ENCODE measurements around the gene SERPINE2. TPM values are rescaled to one million over a fixed set of nuclear protein-coding genes. Genes with fewer than 3 reads are reported as not detected.
"Not testable (repeated sequence)": the region's sequence is repeated elsewhere in the genome, so short reads cannot be mapped to it uniquely, and the experiment has no call there.

SERPINE2 gene
- total RNA-seq, 1 donor from 2014 or later: 10.9 TPM

GRCh38 chr2:224016963-224017362, 22.1 kb downstream of the SERPINE2 start:
- no peak for DNase-seq (ENCODE audit: low spot score)

DNA sequence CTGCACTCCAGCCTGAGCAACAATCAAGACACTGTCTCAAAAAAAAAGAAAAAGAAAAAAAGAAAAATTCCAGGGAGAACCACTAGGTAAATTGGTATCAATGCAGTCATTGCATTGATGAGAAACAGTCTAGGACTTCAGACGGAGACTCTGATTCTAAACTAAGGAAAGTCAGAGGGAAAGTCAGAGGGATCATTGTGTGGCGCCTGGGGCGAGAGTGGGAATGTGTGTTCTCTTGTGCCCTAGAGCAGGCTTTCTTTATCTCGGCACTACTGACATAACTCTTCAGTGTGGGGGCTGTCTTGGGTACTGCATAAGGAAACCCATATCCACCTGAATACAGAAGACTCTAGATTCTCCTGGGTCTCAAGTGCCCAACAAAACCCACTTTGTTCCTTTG, 24.8 kb downstream of the SERPINE2 start:
- no peak for DNase-seq (ENCODE audit: low spot score)

DNA sequence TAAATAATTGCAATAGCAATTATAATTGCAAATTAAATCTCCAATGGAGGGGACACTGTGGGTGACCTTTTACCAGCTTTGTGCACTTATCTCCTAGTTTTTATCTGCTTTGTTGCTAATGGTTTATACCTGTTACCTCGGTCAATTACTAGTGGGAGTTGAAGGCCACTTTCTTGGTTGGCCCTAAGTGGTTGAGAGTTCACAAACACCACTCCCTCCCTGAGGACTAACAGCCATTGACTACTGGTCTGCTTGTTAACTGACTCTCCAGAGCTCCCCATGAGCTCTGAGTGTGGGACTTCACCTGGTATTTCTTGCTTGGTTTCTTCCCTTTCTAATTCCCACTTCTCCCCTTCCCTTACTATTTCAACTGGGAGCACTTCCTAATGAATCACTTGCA, 27.2 kb downstream of the SERPINE2 start:
- DNase-seq (ENCODE audit: low spot score): no peak

DNA sequence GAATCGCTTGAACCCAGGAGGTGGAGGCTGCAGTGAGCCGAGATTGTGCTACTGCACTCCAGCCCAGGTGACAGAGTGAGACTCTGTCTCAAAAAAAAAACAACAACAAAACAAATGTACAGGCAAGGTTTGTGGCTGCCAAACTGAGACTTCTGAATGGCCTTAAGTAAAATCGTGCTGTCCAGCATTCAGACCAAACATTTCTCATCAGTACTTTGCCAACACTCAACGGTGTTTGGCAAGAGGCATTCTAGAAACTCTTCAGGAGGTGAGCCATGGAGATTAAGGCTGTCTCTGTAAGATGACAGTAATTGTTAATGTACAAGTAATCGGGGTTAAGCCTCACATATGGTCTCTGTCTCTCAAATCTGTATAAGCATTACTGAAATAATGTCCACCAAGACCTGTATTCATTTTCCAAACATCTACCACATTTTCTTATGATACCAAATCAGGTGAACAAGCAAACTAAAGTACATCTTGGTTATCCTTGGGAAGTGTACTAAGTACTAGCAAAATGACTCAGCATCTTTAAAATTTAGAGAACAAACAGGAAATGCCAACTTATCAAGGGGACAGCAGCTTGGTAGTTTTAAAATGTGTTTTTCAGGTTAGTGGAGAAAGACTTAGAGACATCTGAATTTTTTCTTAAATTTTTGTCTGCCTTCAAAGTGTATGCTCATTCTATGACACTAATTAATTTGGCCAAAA, 29.3 kb downstream of the SERPINE2 start:
- no peak for DNase-seq (ENCODE audit: low spot score)

GRCh38 chr2:224008702-224009261, 30.3 kb downstream of the SERPINE2 start:
- DNase-seq (ENCODE audit: low spot score): no peak

- DNase-seq (ENCODE audit: low spot score): no peak
These were observed 34.9 kb downstream of the SERPINE2 start for GRCh38 chr2:224004105-224004695.

- DNase-seq (ENCODE audit: low spot score): not testable (repeated sequence)
These were observed 38.4 kb downstream of the SERPINE2 start for GRCh38 chr2:224000662-224001061.

- no peak for DNase-seq (ENCODE audit: low spot score)
These were observed 39.2 kb downstream of the SERPINE2 start for GRCh38 chr2:223999862-224000261.

DNA sequence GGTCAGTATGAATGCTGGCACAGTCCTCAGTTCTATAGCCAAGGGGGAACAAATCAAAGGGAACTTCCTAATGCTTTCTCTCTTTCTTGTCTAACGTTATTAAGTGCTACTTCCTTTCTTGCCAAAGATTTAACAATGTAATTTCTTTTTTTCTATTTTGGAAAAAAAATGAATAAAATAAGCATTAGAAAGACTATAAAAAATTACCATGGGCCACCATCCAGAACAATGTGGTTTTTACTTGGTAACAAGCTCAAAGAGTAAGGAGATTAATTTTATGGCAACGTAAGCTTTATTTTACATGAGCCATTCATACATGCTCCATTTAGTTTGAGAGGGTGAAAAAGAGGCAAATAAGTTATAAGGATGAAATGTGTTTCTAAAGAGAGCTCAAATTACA, 40.1 kb downstream of the SERPINE2 start:
- no peak for DNase-seq (ENCODE audit: low spot score)

DNA sequence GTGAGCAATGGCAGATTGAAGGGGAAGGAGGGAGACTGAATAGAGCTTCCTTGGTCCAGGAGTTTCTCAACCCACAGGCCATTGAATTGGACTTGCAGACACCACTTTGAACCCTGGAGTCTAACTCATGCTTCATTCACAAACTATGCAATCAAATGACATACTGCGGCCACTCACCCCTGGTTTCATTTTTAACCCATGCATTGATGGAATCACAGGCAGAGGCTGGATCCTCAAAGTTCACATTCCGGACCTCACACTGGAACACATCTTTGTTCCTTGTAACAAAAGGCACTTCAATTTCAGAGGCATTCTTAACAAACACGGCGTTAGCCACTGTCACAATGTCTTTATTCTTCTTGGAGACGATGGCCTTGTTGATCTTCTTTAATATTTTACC, 41.1 kb downstream of the SERPINE2 start:
- DNase-seq (ENCODE audit: low spot score): no peak

DNA sequence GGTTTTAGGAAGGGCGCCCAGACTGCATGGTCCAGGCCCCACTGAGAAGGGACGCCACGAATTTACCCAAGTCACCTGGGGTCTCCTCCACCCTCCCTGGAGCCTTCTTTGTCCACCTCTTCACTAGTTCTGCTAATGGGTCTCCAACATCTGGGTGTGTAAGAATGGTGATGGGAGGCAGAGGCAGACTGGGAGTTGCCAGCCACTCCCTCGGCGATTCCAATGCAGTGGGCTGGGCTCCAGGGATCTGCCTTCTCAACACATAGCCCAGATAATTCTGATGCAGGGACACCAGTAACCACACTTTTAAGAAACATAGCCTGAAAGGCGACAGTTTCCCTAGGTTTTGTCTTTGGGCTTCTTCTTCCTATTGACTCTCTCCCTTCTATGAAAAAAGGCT, 42.7 kb downstream of the SERPINE2 start:
- no peak for DNase-seq (ENCODE audit: low spot score)

- no peak for DNase-seq (ENCODE audit: low spot score)
These were observed 43.5 kb downstream of the SERPINE2 start for GRCh38 chr2:223995569-223995968.

- no peak for DNase-seq (ENCODE audit: low spot score)
These were observed 44.4 kb downstream of the SERPINE2 start for GRCh38 chr2:223994562-223995162.

DNA sequence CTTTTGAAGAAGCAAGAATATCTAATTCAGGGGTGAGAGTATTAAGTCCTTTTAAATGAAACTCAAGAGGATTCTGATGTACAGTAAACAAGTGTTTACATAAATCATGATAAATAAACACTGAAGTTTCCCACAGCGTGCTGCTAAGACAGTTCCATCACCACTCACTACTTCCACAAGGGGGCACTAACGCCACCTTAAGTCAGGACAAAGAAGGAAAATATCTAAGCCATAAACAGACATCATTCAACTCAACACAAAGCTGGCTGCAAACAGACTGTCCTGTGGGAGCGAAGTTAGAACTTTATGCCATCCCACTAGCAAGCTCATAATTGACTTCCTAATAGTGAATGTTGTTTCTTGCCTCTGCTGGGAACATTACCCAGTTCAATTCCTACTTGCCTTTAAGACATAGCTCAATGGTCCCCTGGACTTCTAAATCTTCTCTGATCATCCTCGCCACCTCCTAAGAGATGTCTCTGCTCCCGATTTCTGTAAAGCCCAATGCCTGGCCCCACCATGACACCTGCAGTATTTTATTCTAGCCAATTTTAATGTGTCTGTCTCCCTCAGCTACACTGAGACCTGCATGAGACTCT, 45.4 kb downstream of the SERPINE2 start:
- DNase-seq (ENCODE audit: low spot score): peak; percentile 57

GRCh38 chr2:223991611-223992010, 47.5 kb downstream of the SERPINE2 start:
- DNase-seq (ENCODE audit: low spot score): no peak

DNA sequence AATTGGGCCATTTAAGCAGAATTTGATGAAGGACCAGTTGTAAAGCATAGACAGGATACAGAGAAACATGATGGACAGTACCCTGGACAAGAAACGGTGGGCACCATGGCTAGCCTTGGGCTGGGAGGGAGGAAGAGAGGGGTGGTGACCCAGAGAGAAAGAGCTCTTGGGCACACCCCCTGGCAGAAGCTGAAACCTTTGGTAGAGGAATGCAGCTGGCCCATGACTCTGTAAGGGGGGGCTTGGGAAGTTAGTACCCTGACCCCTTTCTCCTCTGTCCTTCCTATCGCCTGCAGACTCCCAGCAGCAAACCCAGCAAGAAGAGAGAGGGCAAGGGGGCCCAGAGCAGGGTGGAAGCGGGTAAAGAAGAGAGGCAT, 49.2 kb downstream of the SERPINE2 start:
- no peak for DNase-seq (ENCODE audit: low spot score)

DNA sequence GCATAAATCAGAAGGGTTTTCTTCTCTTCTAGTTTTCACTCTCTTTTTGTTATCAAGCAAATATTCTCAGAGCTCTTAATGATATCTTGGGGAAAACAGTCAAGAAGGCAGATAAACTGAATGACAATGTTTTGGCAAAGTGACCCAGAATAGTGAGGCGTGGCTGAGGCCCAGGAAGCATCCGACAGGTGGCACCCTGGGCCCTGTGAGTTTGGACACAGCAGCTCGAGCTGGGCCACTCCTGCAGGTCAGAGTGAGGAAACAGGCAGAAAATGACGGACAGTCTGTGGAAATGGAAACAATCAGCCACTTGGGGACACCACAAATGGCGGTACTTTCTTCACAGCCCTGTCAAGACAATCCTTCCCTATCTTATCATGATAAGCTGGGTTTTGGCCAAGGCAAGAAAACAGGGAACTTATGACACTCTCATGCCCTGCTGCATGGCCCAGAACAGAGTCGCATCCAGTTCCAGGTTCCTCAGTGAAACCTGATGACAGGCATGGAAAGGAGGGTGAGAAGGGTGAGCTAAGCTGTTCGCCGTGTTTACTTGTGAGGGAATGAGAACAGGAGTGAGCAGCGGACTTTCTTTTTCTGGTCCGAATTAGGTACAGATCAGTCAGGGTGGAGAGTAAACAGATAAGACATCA, 49.8 kb downstream of the SERPINE2 start:
- no peak for DNase-seq (ENCODE audit: low spot score)

GRCh38 chr2:223981241-223981640, 57.8 kb downstream of the SERPINE2 start:
- DNase-seq (ENCODE audit: low spot score): no peak

- DNase-seq (ENCODE audit: low spot score): no peak
These were observed 58.3 kb downstream of the SERPINE2 start for GRCh38 chr2:223980803-223981202.

- no peak for DNase-seq (ENCODE audit: low spot score)
These were observed 58.7 kb downstream of the SERPINE2 start for GRCh38 chr2:223980397-223980735.

DNA sequence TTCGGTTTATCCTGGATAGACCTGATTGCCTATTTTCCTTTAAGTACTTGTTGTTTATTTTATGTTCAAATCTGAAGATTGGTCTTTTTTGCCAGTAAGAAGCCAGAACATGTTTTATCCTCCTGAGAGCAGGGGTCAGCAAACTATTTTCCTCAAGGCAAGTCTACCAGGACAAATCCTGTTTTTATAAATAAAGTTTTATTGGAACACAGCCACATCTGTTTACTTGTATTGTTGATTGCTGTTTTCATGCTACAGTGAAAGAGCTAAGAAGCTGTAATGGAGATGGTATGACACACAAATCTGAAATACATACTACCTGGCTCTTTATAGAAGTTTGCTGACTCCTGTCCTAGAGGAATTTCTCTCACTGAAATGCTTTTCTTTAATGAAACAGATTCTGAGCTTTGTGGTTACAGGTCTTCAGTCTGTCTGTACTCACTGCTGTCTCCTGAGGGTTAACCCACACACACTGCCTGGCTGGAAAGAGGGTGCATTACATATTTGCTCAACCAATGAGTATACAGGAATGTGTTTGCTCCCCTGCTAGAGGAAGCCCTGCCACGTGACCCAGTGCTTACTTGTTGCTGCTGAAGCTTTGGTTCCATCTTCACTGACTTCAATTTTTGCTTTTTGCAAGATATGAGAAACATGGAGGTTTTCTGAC, 59.2 kb downstream of the SERPINE2 start:
- DNase-seq (ENCODE audit: low spot score): no peak

DNA sequence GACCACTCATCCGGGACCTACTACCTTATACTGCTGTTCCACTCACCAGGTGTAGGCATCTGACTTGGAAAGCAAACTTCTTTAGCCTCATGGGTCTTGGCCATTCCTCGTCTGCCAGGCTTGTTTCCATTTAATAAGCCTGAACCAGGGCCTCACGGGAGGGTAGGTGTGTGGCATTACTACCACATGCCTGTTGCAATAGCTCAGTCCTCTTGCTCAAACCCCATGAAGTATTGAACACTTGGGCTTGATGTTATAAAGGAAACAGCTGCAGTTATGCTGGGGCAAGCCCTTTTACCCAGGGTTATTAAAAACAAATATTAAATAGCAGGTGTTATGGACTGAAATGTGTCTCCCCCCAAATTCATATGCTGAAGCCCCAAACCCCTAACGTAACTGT, 60.6 kb downstream of the SERPINE2 start:
- no peak for DNase-seq (ENCODE audit: low spot score)
